Hepatocyte (in vitro differentiated cells): Measurements from ENCODE around the gene PAXX. TPM values are rescaled to one million over a fixed set of nuclear protein-coding genes. Genes with fewer than 3 reads are reported as not detected.

Experiments used
- DNase-seq: peaks from one replicate; pipeline ENCODE4 v3.0.0-alpha.2; 2016; ENCODE audit warnings: low spot score
- H2AFZ ChIP-seq: fragments of 200-600 bp; sonication (generic); 2 replicates; pipeline ENCODE4 v1.6.0; 2016; ENCODE audit warnings: antibody characterized with exemption, mild to moderate bottlenecking
- H3K27ac ChIP-seq: fragments of 200-600 bp; sonication (generic); 2 replicates; pipeline ENCODE4 v1.5.1; 2016; ENCODE audit warnings: mild to moderate bottlenecking
- H3K27me3 ChIP-seq: fragments of 200-600 bp; sonication (generic); 2 replicates; pipeline ENCODE4 v1.6.1; 2016
- H3K36me3 ChIP-seq: fragments of 200-600 bp; sonication (generic); replicated peaks from 2 replicates; pipeline ENCODE4 v1.5.1; 2016; ENCODE audit warnings: low read depth; ENCODE audit not compliant: insufficient read depth
- H3K4me1 ChIP-seq: fragments of 200-600 bp; sonication (generic); 2 replicates; pipeline ENCODE4 v1.5.1; 2016; ENCODE audit warnings: mild to moderate bottlenecking, moderate library complexity; ENCODE audit not compliant: insufficient read depth
- H3K4me2 ChIP-seq: fragments of 200-600 bp; sonication (generic); 2 replicates; pipeline ENCODE4 v1.6.0; 2016
- H3K4me3 ChIP-seq: fragments of 200-600 bp; sonication (generic); 2 replicates; pipeline ENCODE4 v1.5.1; 2016; ENCODE audit warnings: mild to moderate bottlenecking
- H3K79me2 ChIP-seq: fragments of 200-600 bp; sonication (generic); 2 replicates; pipeline ENCODE4 v1.6.0; 2017; ENCODE audit warnings: mild to moderate bottlenecking
- H3K9me2 ChIP-seq: fragments of 200-600 bp; sonication (generic); replicated peaks from 2 replicates; pipeline ENCODE4 v1.6.0; 2017; ENCODE audit warnings: mild to moderate bottlenecking; ENCODE audit not compliant: insufficient read depth
- H3K9me3 ChIP-seq: fragments of 200-600 bp; sonication (generic); 2 replicates; pipeline ENCODE4 v1.5.1; 2016; ENCODE audit warnings: low read depth, mild to moderate bottlenecking
- H4K20me1 ChIP-seq: fragments of 200-600 bp; sonication (generic); 2 replicates; pipeline ENCODE4 v1.6.0; 2016; ENCODE audit warnings: mild to moderate bottlenecking; ENCODE audit not compliant: insufficient read depth, poor library complexity, severe bottlenecking
- CTCF ChIP-seq: fragments of 200-600 bp; sonication (generic); IDR thresholded peaks from 2 replicates; pipeline ENCODE4 v1.5.1; 2016; ENCODE audit warnings: antibody characterized with exemption, mild to moderate bottlenecking; ENCODE audit not compliant: poor library complexity
- EZH2 ChIP-seq: fragments of 200-600 bp; sonication (generic); IDR thresholded peaks from 2 replicates; pipeline ENCODE4 v1.6.1; 2016; ENCODE audit warnings: antibody characterized with exemption, mild to moderate bottlenecking, borderline replicate concordance
- EZH2phosphoT487 ChIP-seq: fragments of 200-600 bp; sonication (generic); IDR thresholded peaks from one replicate; pipeline ENCODE4 v1.6.1; 2018; ENCODE audit warnings: antibody characterized with exemption, mild to moderate bottlenecking, low read depth, moderate library complexity; ENCODE audit not compliant: unreplicated experiment, severe bottlenecking
- WGBS: methylation state at CpG from one replicate; pipeline ENCODE4 v1.1.6; 2016; ENCODE audit warnings: low lambda C conversion rate; ENCODE audit errors: missing lambda C conversion rate; 5-methylcytosine and 5-hydroxymethylcytosine counted together
- polyA plus RNA-seq: library from polyadenylated mRNA; unstranded; fragments of >200 nt; fragmentation: Nextera tagmentation; extraction: Ambion mirVana; gene quantifications from 2 replicates; pipeline ENCODE4 v1.2.1, GENCODE V29; 2016
- total RNA-seq: library from RNA; depleted of rRNA; stranded (reverse); fragments of >200 nt; gene quantifications from 2 replicates; pipeline ENCODE4 v1.2.3, GENCODE V29; 2014

The PAXX gene
- total and polyA plus RNA-seq, 2 experiments from 2014 or later, result 39.5 to 89.5 TPM

GRCh38 chr9:136977223-136977622 lies 15.0 kb upstream of the PAXX start, which contains the start of gene PTGDS:
Gene PTGDS, plus strand, starts transcription at chr9:136977504. Its CDS starts 75 bp downstream, at chr9:136977579.
- H3K9me2 ChIP-seq, result no peaks in the 10 kb centered on the region
- no peaks in the 10 kb centered on the region for H3K79me2 ChIP-seq
- H3K27me3 ChIP-seq, result no peaks in the 10 kb centered on the region
- no peaks in the 10 kb centered on the region for H3K4me1 ChIP-seq
- H3K27ac ChIP-seq, result no peak within 1 kb of the TSS
- DNase-seq, result no peak
- no peaks in the 10 kb centered on the region for H3K9me3 ChIP-seq
- H2AFZ ChIP-seq, result peak within 1 kb of the TSS; percentile 37
- H3K4me3 ChIP-seq, result peak within 1 kb of the TSS; percentile 49
- TF ChIP-seq EZH2 (no peak), CTCF (no peak), EZH2phosphoT487 (no peak)
- WGBS, result 85% methylated on average over 10 of the region's 10 CpGs
- no peaks in the 10 kb centered on the region for H4K20me1 ChIP-seq
- peak within 1 kb of the TSS; percentile 90 for H3K4me2 ChIP-seq
- no peaks in the 10 kb centered on the region for H3K36me3 ChIP-seq

GRCh38 chr9:136977649-136978072 lies 14.6 kb upstream of the PAXX start:
- no peak for TF ChIP-seq EZH2
- TF ChIP-seq EZH2phosphoT487, result no peak
- no peak for TF ChIP-seq CTCF
- 19% methylated on average over 26 of the region's 33 CpGs for WGBS
- Histone ChIP-seq H4K20me1 (no peaks in the 10 kb centered on the region), H3K79me2 (no peaks in the 10 kb centered on the region), H3K27ac (no peak overlapping the region), H3K36me3 (no peaks in the 10 kb centered on the region), H3K4me2 (peak overlapping the region; percentile 90), H3K4me3 (peak overlapping the region; percentile 49), H3K4me1 (no peaks in the 10 kb centered on the region), H3K9me3 (no peaks in the 10 kb centered on the region), H3K27me3 (no peaks in the 10 kb centered on the region), H2AFZ (peak overlapping the region; percentile 37), H3K9me2 (no peaks in the 10 kb centered on the region)
- no peak for DNase-seq

GRCh38 chr9:136978073-136978864 lies 14.0 kb upstream of the PAXX start:
- Histone ChIP-seq H3K9me3 (no peaks in the 10 kb centered on the region), H4K20me1 (no peaks in the 10 kb centered on the region), H3K36me3 (no peaks in the 10 kb centered on the region), H3K9me2 (no peaks in the 10 kb centered on the region), H3K4me1 (no peaks in the 10 kb centered on the region), H2AFZ (peak overlapping the region; percentile 37), H3K27me3 (no peaks in the 10 kb centered on the region), H3K4me3 (peak overlapping the region; percentile 49), H3K4me2 (peak overlapping the region; percentile 90), H3K79me2 (no peaks in the 10 kb centered on the region), H3K27ac (no peak overlapping the region)
- peak; percentile 79 for DNase-seq
- no peak for TF ChIP-seq EZH2phosphoT487
- TF ChIP-seq EZH2, result no peak
- TF ChIP-seq CTCF, result no peak
- under 1% methylated on average over 20 of the region's 78 CpGs for WGBS
